ENCODE results near the gene CORO1C.

Gene CORO1C

GRCh38 chr12:108724890-108725151, 6.5 kb downstream of the CORO1C start:
- DNase-seq (ENCODE audit: low read depth in 3 of 3) = no peak

- no peak for DNase-seq (ENCODE audit: low read depth in 3 of 3)
Observed at GRCh38 chr12:108724054-108724889, 7.0 kb downstream of the CORO1C start.

GRCh38 chr12:108722992-108723766, 8.1 kb downstream of the CORO1C start:
- DNase-seq (ENCODE audit: low read depth in 3 of 3) = no peak

- no peak for DNase-seq (ENCODE audit: low read depth in 3 of 3)
Observed at GRCh38 chr12:108722463-108722862, 8.9 kb downstream of the CORO1C start.

GRCh38 chr12:108721824-108722223, 9.5 kb downstream of the CORO1C start:
- no peak for DNase-seq (ENCODE audit: low read depth in 3 of 3)

GRCh38 chr12:108720757-108721514, 10.4 kb downstream of the CORO1C start:
- DNase-seq (ENCODE audit: low read depth in 3 of 3) = no peak

- no peak for DNase-seq (ENCODE audit: low read depth in 3 of 3)
Observed at GRCh38 chr12:108717243-108717642, 14.1 kb downstream of the CORO1C start.

GRCh38 chr12:108714866-108715265, 16.5 kb downstream of the CORO1C start:
- DNase-seq (ENCODE audit: low read depth in 3 of 3) = no peak

GRCh38 chr12:108713471-108713870, 17.8 kb downstream of the CORO1C start:
- DNase-seq (ENCODE audit: low read depth in 3 of 3) = no peak

- no peak for DNase-seq (ENCODE audit: low read depth in 3 of 3)
Observed at GRCh38 chr12:108712925-108713203, 18.5 kb downstream of the CORO1C start.

- DNase-seq (ENCODE audit: low read depth in 3 of 3) = no peak
Observed at GRCh38 chr12:108712165-108712924, 19.0 kb downstream of the CORO1C start.

GRCh38 chr12:108711489-108712164, 19.7 kb downstream of the CORO1C start:
- DNase-seq (ENCODE audit: low read depth in 3 of 3) = no peak

- DNase-seq (ENCODE audit: low read depth in 3 of 3) = no peak
Observed at GRCh38 chr12:108709697-108710096, 21.6 kb downstream of the CORO1C start.

- DNase-seq (ENCODE audit: low read depth in 3 of 3) = no peak
Observed at GRCh38 chr12:108704527-108704926, 26.8 kb downstream of the CORO1C start.

GRCh38 chr12:108702595-108703320, 28.6 kb downstream of the CORO1C start:
- no peak for DNase-seq (ENCODE audit: low read depth in 3 of 3)

- no peak for DNase-seq (ENCODE audit: low read depth in 3 of 3)
Observed at GRCh38 chr12:108701779-108702441, 29.4 kb downstream of the CORO1C start.

- DNase-seq (ENCODE audit: low read depth in 3 of 3) = no peak
Observed at GRCh38 chr12:108700833-108701541, 30.3 kb downstream of the CORO1C start.

- DNase-seq (ENCODE audit: low read depth in 3 of 3) = no peak
Observed at GRCh38 chr12:108699955-108700563, 31.3 kb downstream of the CORO1C start.

GRCh38 chr12:108697905-108698304, 33.4 kb downstream of the CORO1C start:
- no peak for DNase-seq (ENCODE audit: low read depth in 3 of 3)
